ENCODE data around the gene DENND1A.

Gene DENND1A

DNA sequence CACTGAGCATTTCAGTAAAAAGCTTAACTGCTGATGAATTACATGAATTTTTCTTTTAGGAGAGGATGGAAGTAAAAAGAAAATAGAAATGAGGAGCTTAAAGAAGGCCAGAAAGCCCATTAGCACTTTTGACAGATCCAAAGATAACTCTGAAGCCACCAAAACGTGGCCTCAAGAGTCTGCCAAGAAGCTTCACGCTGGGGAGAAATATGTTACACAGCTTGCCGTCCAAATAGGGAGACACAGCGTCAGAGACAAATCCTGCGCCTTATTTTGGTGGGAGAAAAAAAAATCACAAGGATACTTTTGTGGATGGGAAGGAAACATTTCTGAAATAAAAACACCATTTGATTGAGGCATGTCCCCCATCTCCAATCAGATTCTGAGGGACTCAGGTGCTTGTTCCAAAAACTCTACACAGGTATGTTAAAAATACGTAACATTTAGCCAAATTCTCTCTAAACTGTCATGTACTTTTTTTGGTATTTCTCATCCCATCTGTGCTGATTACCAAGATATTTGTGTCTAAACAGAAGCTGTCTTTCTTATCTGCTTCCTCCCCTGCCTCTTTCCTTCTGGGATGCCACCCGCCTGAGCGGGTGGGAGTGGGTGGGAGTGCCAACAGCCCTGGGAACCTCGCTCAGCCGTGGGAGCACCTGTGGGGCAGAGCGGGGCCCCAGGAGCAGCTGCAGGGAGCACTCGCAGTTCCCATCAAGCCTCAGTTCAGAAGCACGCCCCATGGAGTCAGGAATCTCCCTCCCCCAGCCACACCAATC is 275.5 kb downstream of the DENND1A start:
- no peak overlapping the region for H3K4me3 ChIP-seq (ENCODE audit: low read length)
- no peak for TF ChIP-seq CTCF (IDR thresholded peaks at IDR 0.05; ENCODE audit: insufficient read depth, low read depth, low read length, missing control alignments)
- DNase-seq (ENCODE audit: low read depth): no peak

GRCh38 chr9:123652416-123652815 is 277.5 kb downstream of the DENND1A start:
- DNase-seq (ENCODE audit: low read depth): no peak
- TF ChIP-seq CTCF (IDR thresholded peaks at IDR 0.05; ENCODE audit: insufficient read depth, low read depth, low read length, missing control alignments): no peak
- H3K4me3 ChIP-seq (ENCODE audit: low read length): no peak overlapping the region

- no peak overlapping the region for H3K4me3 ChIP-seq (ENCODE audit: low read length)
- no peak for DNase-seq (ENCODE audit: low read depth)
- TF ChIP-seq CTCF (IDR thresholded peaks at IDR 0.05; ENCODE audit: insufficient read depth, low read depth, low read length, missing control alignments): no peak
Measured at GRCh38 chr9:123651871-123652270, 278.1 kb downstream of the DENND1A start.

DNA sequence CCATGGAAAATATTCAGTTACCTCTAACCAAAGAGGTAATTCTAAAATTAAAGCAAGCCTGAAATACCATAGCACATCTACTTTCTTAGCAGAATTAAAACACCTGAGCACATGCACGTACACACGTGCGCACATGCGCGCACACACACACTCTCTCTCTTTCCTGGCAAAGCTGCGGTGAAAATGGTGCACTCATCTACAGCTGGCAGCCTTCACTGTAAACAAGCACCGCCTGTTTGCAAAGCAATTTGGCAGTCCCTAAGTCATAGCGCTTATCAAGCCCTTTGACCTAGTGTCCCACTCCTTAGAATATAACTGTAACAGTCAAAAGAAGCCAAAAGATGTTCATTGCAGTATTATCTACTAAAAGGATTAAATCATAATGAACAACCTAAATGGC is 278.7 kb downstream of the DENND1A start:
- no peak for TF ChIP-seq CTCF (IDR thresholded peaks at IDR 0.05; ENCODE audit: insufficient read depth, low read depth, low read length, missing control alignments)
- H3K4me3 ChIP-seq (ENCODE audit: low read length): no peak overlapping the region
- DNase-seq (ENCODE audit: low read depth): no peak

- no peak for DNase-seq (ENCODE audit: low read depth)
- TF ChIP-seq CTCF (IDR thresholded peaks at IDR 0.05; ENCODE audit: insufficient read depth, low read depth, low read length, missing control alignments): no peak
- no peak overlapping the region for H3K4me3 ChIP-seq (ENCODE audit: low read length)
Measured at GRCh38 chr9:123649909-123650308, 280.0 kb downstream of the DENND1A start.

DNA sequence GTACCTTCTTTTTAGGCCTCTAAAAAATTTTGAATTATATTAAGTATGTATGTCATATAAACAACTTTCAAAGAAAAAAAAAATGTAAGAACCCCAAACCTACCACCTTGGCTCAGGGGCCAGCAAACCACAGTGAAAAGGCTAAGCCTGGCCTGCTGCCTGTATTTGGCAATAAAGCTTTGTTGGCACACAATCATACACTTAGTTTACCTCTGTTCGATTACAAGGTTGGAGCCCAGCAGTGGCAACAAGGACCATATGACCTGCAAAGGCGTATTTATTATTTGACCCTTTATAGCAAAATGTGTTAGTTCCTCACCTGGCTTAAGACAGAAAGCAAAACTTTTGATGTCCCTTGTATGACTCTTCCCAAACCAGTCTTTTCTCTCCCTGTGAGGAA is 282.8 kb downstream of the DENND1A start:
- no peak for DNase-seq (ENCODE audit: low read depth)
- H3K4me3 ChIP-seq (ENCODE audit: low read length): no peak overlapping the region
- TF ChIP-seq CTCF (IDR thresholded peaks at IDR 0.05; ENCODE audit: insufficient read depth, low read depth, low read length, missing control alignments): no peak

DNA sequence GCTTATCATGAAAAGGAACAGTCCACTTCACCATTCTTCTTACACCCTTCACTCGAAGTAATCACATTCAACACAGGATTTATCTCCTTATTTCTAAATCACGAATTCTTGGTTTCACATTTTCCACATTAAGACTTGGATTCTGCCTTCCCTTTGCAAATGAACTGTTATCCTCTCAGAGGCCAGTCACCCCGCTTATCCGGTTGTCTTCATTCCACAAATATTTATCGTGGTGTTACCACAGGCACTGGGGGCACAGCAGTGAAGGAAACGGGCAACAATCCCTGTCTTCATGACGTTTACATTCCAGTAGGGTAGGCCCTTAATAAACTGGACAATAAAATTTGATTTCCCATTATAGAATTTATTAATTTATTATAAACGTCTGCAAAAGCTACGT is 284.2 kb downstream of the DENND1A start:
- TF ChIP-seq CTCF (IDR thresholded peaks at IDR 0.05; ENCODE audit: insufficient read depth, low read depth, low read length, missing control alignments): no peak
- H3K4me3 ChIP-seq (ENCODE audit: low read length): no peak overlapping the region
- DNase-seq (ENCODE audit: low read depth): no peak
